HepG2 (cell line): Measurements from ENCODE around the gene PSMB10. TPM values are rescaled to one million over a fixed set of nuclear protein-coding genes. Genes with fewer than 3 reads are reported as not detected.

ENCODE experiments used
- CCDC6 ChIP-seq: sonication (generic); formaldehyde crosslinking; IDR thresholded peaks from 2 replicates; pipeline ENCODE4 v1.8.1; 2022; ENCODE audit warnings: mild to moderate bottlenecking, missing genetic modification reagents, moderate library complexity
- PCBP2 ChIP-seq: fragments of 200-400 bp; formaldehyde crosslinking; optimal IDR thresholded peaks from 2 replicates; pipeline ENCODE3; 2018; ENCODE audit warnings: low read length, low read depth; ENCODE audit not compliant: poor library complexity, severe bottlenecking
- SALL2 ChIP-seq: sonication (generic); formaldehyde crosslinking; IDR thresholded peaks from 2 replicates; pipeline ENCODE4 v1.8.1; 2023; ENCODE audit warnings: mild to moderate bottlenecking, missing genetic modification reagents, inconsistent platforms
- SMC3 ChIP-seq: IDR thresholded peaks from 2 replicates; pipeline ENCODE4 v1.6.1; 2011; ENCODE audit warnings: low read length, improper control_type of control experiment
- ZMYM3 ChIP-seq: sonication (generic); formaldehyde crosslinking; IDR thresholded peaks from 2 replicates; pipeline ENCODE4 v1.5.1; 2020; ENCODE audit warnings: mild to moderate bottlenecking, missing genetic modification reagents
- ZNF10 ChIP-seq: sonication (generic); formaldehyde crosslinking; IDR thresholded peaks from 2 replicates; pipeline ENCODE4 v1.4.0; 2020; ENCODE audit warnings: mild to moderate bottlenecking, low read depth, missing genetic modification reagents, borderline replicate concordance
- ZNF124 ChIP-seq: sonication (generic); formaldehyde crosslinking; IDR thresholded peaks from 2 replicates; pipeline ENCODE4 v1.4.0; 2020; ENCODE audit warnings: missing genetic modification reagents
- ZNF496 ChIP-seq: sonication (generic); formaldehyde crosslinking; IDR thresholded peaks from 2 replicates; pipeline ENCODE4 v1.8.1; 2023; ENCODE audit warnings: mild to moderate bottlenecking, moderate library complexity, missing genetic modification reagents; ENCODE audit not compliant: insufficient replicate concordance
- ZNF709 ChIP-seq: sonication (generic); formaldehyde crosslinking; IDR thresholded peaks from 2 replicates; pipeline ENCODE4 v1.5.0; 2020; ENCODE audit warnings: mild to moderate bottlenecking, missing genetic modification reagents
- ZNF780A ChIP-seq: sonication (generic); formaldehyde crosslinking; IDR thresholded peaks from 2 replicates; pipeline ENCODE4 v1.8.0; 2022; ENCODE audit warnings: mild to moderate bottlenecking, missing genetic modification reagents, moderate library complexity
- ZSCAN9 ChIP-seq: IDR thresholded peaks from 2 replicates; pipeline ENCODE4 v1.6.1; 2016; ENCODE audit warnings: borderline replicate concordance
- polyA plus RNA-seq, 8 experiments: library from polyadenylated mRNA; depleted of rRNA in 3 of 8; stranded (reverse) in 7 of 8; unstranded in 1 of 8; fragments of >200 nt; fragmentation: Illumina TruSeq in 4 of 8; extraction: Trizol in 4 of 8; gene quantifications; 2 replicates each; pipeline versions ENCODE4 v1.2.1 to v1.2.3, GENCODE V29; 2011 to 2016; ENCODE audit warnings: low read depth in 4 of 8, missing spikeins in 1 of 8, mixed read lengths in 1 of 8; ENCODE audit not compliant: insufficient read depth in 1 of 8
- total RNA-seq, 5 experiments: library from RNA; depleted of rRNA; stranded (reverse); fragments of >200 nt; fragmentation: Illumina TruSeq; extraction: Trizol; gene quantifications; 2 replicates each; pipeline ENCODE4 v1.2.3, GENCODE V29; 2016; ENCODE audit warnings: low read depth in 1 of 5
- TF ChIP-seq, protein P1 (sequence below): sonication (generic); formaldehyde crosslinking; IDR thresholded peaks from 2 replicates; pipeline ENCODE4 v1.8.0; 2023; ENCODE audit warnings: mild to moderate bottlenecking, missing genetic modification reagents
- TF ChIP-seq, protein P2 (sequence below): sonication (generic); formaldehyde crosslinking; IDR thresholded peaks from 2 replicates; pipeline ENCODE4 v1.8.1; 2023; ENCODE audit warnings: missing genetic modification reagents, inconsistent platforms, borderline replicate concordance
- TF ChIP-seq, protein P3 (sequence below): sonication (generic); formaldehyde crosslinking; IDR thresholded peaks from 2 replicates; pipeline ENCODE4 v1.9.0; 2021; ENCODE audit warnings: missing genetic modification reagents, mild to moderate bottlenecking, borderline replicate concordance
- TF ChIP-seq, protein P4 (sequence below): sonication (generic); formaldehyde crosslinking; IDR thresholded peaks from 2 replicates; pipeline ENCODE4 v1.5.1; 2020; ENCODE audit warnings: mild to moderate bottlenecking, missing genetic modification reagents, borderline replicate concordance
- TF ChIP-seq, protein P5 (sequence below): sonication (generic); formaldehyde crosslinking; IDR thresholded peaks from 2 replicates; pipeline ENCODE4 v1.4.0; 2020; ENCODE audit warnings: mild to moderate bottlenecking, missing genetic modification reagents

PSMB10 gene
- total and polyA plus RNA-seq, 2 of the 13 experiments (the other 11 are each of a cell fraction or from before 2014, with no cell fraction given), result 12.7 to 65.9 TPM

DNA sequence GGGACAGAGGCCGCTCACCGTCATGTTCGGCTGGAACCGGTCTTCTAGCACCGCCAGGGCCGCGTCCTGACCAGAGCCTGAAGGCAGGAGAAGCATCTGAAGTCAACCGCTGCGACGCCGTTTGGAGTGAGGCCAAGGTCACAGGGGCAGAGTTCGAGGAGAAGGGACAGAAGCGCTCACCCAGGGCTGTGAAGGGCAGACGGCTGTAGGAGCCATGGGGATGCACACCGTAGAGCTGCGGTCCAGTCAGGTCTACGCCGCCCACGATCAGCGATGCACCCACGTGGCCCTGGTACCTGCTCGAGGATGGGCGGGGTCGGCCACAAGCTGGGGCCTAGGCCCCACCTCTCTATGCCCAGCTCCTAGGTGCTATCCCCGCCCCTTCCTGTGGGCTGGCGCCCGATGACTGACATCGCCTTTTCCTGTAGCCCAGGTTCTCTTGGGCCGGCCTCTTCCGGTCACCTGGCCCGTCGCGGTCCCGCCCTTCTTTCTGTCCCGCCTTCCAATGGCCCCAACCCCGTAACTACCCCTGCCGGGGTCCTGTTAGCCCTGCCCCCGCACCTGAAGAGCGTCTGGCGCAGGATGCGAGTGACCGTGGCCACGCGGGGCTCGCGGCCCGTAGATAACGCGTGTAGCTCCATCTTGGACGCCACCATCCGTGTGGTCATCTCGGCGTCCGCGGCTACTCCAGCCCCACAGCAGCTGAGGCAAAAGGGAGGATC, 1.1 kb downstream of the PSMB10 start (continued):
- TF ChIP-seq, protein P1, sequence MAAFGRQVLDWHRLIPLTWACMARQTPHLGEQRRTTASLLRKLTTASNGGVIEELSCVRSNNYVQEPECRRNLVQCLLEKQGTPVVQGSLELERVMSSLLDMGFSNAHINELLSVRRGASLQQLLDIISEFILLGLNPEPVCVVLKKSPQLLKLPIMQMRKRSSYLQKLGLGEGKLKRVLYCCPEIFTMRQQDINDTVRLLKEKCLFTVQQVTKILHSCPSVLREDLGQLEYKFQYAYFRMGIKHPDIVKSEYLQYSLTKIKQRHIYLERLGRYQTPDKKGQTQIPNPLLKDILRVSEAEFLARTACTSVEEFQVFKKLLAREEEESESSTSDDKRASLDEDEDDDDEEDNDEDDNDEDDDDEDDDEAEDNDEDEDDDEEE (CRISPR knock-in tag), result peak; percentile 98; the same call in 1 of the 2 replicates
- TF ChIP-seq ZNF10 (CRISPR knock-in tag) (peak; percentile 78; the same call in 1 of the 2 replicates), ZNF780A (CRISPR knock-in tag) (no peak), ZNF124 (CRISPR knock-in tag) (peak; percentile 47; the same call in 1 of the 2 replicates), ZMYM3 (CRISPR knock-in tag) (peak; percentile 25; the same call in 1 of the 2 replicates), PCBP2 (peak; percentile 2), ZSCAN9 (CRISPR knock-in tag) (0 out of 2 replicates have a peak, but pooled peaks have one; percentile 26), ZNF496 (CRISPR knock-in tag) (no peak), CCDC6 (peak; percentile 77), SALL2 (peak; percentile 82), ZNF709 (CRISPR knock-in tag) (peak; percentile 92), SMC3 (no peak)
- TF ChIP-seq, protein P2, sequence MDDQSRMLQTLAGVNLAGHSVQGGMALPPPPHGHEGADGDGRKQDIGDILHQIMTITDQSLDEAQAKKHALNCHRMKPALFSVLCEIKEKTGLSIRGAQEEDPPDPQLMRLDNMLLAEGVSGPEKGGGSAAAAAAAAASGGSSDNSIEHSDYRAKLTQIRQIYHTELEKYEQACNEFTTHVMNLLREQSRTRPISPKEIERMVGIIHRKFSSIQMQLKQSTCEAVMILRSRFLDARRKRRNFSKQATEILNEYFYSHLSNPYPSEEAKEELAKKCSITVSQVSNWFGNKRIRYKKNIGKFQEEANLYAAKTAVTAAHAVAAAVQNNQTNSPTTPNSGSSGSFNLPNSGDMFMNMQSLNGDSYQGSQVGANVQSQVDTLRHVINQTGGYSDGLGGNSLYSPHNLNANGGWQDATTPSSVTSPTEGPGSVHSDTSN, result peak; percentile 87; the same call in 1 of the 2 replicates
- TF ChIP-seq, protein P3, sequence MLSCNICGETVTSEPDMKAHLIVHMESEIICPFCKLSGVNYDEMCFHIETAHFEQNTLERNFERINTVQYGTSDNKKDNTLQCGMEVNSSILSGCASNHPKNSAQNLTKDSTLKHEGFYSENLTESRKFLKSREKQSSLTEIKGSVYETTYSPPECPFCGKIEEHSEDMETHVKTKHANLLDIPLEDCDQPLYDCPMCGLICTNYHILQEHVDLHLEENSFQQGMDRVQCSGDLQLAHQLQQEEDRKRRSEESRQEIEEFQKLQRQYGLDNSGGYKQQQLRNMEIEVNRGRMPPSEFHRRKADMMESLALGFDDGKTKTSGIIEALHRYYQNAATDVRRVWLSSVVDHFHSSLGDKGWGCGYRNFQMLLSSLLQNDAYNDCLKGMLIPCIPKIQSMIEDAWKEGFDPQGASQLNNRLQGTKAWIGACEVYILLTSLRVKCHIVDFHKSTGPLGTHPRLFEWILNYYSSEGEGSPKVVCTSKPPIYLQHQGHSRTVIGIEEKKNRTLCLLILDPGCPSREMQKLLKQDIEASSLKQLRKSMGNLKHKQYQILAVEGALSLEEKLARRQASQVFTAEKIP (CRISPR knock-in tag), result no peak
- TF ChIP-seq, protein P4, sequence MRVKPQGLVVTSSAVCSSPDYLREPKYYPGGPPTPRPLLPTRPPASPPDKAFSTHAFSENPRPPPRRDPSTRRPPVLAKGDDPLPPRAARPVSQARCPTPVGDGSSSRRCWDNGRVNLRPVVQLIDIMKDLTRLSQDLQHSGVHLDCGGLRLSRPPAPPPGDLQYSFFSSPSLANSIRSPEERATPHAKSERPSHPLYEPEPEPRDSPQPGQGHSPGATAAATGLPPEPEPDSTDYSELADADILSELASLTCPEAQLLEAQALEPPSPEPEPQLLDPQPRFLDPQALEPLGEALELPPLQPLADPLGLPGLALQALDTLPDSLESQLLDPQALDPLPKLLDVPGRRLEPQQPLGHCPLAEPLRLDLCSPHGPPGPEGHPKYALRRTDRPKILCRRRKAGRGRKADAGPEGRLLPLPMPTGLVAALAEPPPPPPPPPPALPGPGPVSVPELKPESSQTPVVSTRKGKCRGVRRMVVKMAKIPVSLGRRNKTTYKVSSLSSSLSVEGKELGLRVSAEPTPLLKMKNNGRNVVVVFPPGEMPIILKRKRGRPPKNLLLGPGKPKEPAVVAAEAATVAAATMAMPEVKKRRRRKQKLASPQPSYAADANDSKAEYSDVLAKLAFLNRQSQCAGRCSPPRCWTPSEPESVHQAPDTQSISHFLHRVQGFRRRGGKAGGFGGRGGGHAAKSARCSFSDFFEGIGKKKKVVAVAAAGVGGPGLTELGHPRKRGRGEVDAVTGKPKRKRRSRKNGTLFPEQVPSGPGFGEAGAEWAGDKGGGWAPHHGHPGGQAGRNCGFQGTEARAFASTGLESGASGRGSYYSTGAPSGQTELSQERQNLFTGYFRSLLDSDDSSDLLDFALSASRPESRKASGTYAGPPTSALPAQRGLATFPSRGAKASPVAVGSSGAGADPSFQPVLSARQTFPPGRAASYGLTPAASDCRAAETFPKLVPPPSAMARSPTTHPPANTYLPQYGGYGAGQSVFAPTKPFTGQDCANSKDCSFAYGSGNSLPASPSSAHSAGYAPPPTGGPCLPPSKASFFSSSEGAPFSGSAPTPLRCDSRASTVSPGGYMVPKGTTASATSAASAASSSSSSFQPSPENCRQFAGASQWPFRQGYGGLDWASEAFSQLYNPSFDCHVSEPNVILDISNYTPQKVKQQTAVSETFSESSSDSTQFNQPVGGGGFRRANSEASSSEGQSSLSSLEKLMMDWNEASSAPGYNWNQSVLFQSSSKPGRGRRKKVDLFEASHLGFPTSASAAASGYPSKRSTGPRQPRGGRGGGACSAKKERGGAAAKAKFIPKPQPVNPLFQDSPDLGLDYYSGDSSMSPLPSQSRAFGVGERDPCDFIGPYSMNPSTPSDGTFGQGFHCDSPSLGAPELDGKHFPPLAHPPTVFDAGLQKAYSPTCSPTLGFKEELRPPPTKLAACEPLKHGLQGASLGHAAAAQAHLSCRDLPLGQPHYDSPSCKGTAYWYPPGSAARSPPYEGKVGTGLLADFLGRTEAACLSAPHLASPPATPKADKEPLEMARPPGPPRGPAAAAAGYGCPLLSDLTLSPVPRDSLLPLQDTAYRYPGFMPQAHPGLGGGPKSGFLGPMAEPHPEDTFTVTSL (CRISPR knock-in tag), result no peak
- TF ChIP-seq, protein P5, sequence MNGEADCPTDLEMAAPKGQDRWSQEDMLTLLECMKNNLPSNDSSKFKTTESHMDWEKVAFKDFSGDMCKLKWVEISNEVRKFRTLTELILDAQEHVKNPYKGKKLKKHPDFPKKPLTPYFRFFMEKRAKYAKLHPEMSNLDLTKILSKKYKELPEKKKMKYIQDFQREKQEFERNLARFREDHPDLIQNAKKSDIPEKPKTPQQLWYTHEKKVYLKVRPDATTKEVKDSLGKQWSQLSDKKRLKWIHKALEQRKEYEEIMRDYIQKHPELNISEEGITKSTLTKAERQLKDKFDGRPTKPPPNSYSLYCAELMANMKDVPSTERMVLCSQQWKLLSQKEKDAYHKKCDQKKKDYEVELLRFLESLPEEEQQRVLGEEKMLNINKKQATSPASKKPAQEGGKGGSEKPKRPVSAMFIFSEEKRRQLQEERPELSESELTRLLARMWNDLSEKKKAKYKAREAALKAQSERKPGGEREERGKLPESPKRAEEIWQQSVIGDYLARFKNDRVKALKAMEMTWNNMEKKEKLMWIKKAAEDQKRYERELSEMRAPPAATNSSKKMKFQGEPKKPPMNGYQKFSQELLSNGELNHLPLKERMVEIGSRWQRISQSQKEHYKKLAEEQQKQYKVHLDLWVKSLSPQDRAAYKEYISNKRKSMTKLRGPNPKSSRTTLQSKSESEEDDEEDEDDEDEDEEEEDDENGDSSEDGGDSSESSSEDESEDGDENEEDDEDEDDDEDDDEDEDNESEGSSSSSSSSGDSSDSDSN (CRISPR knock-in tag), result peak; percentile 80; the same call in 1 of the 2 replicates
